GM12801 (cell line): ENCODE results near the gene KRT10.

Experiments
- TF ChIP-seq, protein P1 (sequence below): IDR thresholded peaks from one replicate; pipeline ENCODE4 v1.5.1; 2011; ENCODE audit warnings: control low read depth; ENCODE audit not compliant: insufficient read length; ENCODE audit errors: extremely low read depth

KRT10 gene

DNA sequence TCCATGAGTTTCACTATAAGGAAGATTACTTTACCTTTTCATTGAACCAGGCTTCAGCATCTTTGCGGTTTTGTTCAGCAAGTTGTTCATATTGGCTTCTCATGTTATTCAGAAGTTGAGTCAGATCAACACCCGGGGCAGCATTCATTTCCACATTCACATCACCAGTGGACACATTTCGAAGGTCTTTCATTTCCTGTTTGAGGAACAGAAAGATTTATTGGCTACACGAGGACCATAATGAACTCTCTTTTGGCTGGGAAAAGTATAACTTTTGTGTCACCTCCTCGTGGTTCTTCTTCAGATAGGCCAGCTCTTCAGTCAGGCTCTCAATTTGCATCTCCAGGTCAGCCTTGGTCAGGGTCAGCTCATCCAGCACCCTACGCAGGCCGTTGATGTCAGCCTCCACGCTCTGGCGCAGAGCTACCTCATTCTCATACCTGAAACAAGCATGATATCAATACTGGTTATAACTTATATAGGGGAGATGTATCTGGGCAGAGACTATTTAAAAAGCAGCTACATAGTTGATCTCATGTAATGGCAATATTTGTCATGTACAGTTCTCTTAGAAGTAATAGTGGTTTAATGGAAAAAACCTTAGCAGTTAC, 2.1 kb downstream of the KRT10 start:
- TF ChIP-seq, protein P1, sequence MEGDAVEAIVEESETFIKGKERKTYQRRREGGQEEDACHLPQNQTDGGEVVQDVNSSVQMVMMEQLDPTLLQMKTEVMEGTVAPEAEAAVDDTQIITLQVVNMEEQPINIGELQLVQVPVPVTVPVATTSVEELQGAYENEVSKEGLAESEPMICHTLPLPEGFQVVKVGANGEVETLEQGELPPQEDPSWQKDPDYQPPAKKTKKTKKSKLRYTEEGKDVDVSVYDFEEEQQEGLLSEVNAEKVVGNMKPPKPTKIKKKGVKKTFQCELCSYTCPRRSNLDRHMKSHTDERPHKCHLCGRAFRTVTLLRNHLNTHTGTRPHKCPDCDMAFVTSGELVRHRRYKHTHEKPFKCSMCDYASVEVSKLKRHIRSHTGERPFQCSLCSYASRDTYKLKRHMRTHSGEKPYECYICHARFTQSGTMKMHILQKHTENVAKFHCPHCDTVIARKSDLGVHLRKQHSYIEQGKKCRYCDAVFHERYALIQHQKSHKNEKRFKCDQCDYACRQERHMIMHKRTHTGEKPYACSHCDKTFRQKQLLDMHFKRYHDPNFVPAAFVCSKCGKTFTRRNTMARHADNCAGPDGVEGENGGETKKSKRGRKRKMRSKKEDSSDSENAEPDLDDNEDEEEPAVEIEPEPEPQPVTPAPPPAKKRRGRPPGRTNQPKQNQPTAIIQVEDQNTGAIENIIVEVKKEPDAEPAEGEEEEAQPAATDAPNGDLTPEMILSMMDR = no peak

DNA sequence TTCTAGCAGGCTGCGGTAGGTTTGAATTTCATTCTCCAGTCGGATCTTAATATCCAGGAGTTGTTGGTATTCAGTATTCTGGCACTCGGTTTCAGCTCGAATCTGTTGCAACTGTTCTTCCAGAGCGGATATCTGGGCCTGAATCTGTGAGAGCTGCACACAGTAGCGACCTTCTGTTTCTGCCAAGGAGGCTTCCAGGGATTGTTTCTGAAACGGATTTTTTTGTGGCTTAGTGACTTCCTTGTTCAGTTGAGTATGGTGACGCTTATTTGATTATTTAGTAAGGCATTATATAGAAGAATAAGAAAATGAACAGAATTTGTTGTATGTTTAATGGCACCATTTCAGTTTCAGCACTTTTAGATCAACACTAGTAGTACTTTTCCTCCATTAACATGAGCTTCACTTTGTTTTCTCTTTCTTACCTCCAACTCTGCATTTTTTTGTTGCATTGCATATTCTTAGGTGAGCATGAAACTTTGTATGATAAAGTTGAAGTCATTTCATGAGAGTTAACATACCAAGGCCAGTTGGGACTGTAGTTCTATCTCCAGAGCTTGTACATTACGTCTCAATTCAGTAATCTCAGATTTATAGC, 2.8 kb downstream of the KRT10 start:
- TF ChIP-seq, protein P1 = no peak

DNA sequence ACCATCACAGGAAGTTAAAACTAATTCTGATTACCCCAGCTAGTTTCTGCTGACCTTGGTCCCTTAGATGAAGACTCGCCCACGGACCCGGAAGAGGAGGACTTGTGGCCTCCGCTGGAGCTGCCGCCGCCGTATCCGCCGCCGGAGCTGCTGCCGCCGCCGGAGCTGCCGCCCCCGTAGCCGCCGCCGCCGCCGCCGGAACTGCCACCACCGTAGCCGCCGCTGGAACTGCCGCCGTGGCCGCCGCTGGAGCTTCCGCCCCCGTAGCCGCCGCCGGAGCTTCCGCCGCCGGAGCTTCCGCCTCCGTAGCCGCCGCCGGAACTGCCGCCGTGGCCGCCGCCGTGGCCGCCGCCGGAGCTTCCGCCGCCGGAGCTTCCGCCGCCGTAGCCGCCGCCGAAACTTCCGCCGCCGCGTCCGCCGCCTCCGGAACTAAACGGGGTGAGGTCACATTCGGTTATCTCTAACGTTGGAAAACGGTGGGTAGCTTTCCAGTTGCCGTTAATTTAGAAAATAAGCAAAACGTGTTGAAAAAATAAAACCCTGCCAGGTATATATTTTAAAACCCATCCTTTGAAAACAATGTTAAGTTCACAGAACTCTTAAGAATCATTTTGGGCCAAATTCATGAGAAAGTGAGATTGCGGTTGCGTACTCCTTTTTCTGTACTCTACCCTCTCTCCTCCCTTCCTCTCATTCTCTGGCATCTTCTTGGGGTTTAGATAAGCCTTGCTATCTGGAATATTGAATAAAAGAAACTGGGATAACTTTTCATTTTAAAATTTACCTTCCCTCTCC, 3.5 kb downstream of the KRT10 start:
- TF ChIP-seq, protein P1 = no peak

DNA sequence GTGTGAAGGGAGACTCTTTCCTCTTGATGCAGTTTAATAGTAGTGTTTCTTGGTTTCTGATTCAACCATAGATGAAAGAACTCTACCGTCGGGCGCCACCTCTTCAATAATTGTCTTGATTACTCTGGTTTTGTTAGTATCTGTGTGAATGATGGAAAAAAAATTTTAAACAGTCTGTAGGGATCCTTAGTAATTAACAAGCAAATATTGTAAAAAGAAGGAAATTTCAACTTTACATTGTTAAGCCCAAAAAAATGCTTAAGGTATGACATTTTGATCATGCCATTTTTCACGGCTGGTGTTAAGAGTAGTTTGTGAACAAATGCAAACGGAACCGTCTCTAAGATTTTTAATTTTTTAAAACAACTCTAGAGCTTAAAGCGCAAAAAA, 4.1 kb downstream of the KRT10 start:
- TF ChIP-seq, protein P1 = no peak

DNA sequence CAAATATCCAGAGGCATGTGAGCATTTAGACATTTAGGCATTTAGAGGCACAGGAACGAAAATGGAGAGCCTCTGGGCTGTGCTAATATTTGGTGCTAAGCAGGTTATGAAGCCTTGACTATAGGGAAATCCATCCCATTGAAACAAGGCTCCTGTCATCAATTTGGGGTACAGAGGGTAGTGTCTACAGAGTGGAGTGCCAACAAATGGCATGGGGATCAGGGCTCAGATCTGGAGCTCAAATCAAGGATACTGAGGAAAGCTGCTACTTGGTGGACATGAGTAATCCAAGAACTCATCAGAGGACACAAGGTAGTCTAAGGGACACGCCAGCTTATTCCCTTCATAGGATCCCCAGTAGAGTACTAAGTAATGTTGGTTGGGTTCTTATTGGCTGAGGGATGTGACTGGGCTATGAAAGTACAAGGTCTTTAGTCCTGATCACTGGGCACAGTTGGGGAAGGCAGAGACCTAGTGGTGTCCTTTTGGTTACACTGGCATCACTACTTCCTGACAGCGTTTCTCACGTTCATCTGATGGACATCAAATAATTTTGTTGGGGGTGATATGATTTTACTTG, 5.2 kb downstream of the KRT10 start:
- TF ChIP-seq, protein P1 = no peak

DNA sequence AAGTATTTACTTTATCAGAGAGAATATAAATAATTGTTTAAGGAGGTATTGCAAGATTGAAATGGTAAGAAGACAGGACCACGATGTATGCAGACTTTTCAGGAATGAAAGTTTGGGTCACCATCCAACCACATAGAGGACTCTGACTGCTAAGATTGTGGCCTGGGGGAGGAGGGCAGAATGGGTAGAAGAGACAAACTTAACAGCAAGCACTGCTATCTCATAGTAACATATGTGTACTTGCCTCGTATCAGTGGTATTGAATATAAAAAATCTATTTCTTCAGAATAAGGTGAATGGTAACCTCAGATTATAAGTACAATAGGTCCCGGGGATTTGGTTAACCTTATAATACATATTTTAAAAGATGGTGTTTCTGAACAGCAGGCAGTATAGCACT, 5.8 kb downstream of the KRT10 start:
- TF ChIP-seq, protein P1 = no peak

DNA sequence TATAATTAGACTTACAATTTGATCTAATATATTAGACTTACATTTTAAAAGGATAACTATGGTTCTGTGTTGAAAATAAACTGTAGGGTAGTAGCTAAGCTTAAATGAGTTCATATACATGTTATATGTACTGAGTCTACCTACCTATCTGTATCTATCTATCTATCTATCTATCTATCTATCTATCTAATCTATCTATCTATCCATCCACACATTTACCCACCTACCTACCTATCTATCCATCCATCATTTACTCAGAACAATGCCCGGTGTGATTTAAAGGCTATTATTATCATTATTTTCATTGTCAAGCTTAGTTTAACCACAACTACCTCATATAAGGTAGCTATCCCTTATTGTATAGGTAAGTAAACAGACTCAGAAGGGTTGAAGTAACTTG, 7.0 kb downstream of the KRT10 start:
- TF ChIP-seq, protein P1 = no peak
